LNCaP clone FGC (cell line): Measurements from ENCODE around the gene STXBP2.

Source experiments
- DNase-seq: peaks from one replicate; pipeline ENCODE4 v3.0.0-alpha.2; 2011; ENCODE audit warnings: low read depth
- H3K4me3 ChIP-seq: 2 replicates; pipeline ENCODE4 v1.5.1; 2011; ENCODE audit warnings: mild to moderate bottlenecking, low read depth, low read length, control low read depth
- TF ChIP-seq, protein P1 (sequence below): IDR thresholded peaks from 2 replicates; pipeline ENCODE4 v1.5.1; 2012; ENCODE audit warnings: mild to moderate bottlenecking; ENCODE audit not compliant: control insufficient read depth, insufficient read depth; ENCODE audit errors: extremely low read depth

The STXBP2 gene

GRCh38 chr19:7647156-7647555, 10.2 kb downstream of the STXBP2 start:
- DNase-seq, result no peak
- TF ChIP-seq, protein P1, sequence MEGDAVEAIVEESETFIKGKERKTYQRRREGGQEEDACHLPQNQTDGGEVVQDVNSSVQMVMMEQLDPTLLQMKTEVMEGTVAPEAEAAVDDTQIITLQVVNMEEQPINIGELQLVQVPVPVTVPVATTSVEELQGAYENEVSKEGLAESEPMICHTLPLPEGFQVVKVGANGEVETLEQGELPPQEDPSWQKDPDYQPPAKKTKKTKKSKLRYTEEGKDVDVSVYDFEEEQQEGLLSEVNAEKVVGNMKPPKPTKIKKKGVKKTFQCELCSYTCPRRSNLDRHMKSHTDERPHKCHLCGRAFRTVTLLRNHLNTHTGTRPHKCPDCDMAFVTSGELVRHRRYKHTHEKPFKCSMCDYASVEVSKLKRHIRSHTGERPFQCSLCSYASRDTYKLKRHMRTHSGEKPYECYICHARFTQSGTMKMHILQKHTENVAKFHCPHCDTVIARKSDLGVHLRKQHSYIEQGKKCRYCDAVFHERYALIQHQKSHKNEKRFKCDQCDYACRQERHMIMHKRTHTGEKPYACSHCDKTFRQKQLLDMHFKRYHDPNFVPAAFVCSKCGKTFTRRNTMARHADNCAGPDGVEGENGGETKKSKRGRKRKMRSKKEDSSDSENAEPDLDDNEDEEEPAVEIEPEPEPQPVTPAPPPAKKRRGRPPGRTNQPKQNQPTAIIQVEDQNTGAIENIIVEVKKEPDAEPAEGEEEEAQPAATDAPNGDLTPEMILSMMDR, result no peak
- H3K4me3 ChIP-seq, result no peak overlapping the region

DNA sequence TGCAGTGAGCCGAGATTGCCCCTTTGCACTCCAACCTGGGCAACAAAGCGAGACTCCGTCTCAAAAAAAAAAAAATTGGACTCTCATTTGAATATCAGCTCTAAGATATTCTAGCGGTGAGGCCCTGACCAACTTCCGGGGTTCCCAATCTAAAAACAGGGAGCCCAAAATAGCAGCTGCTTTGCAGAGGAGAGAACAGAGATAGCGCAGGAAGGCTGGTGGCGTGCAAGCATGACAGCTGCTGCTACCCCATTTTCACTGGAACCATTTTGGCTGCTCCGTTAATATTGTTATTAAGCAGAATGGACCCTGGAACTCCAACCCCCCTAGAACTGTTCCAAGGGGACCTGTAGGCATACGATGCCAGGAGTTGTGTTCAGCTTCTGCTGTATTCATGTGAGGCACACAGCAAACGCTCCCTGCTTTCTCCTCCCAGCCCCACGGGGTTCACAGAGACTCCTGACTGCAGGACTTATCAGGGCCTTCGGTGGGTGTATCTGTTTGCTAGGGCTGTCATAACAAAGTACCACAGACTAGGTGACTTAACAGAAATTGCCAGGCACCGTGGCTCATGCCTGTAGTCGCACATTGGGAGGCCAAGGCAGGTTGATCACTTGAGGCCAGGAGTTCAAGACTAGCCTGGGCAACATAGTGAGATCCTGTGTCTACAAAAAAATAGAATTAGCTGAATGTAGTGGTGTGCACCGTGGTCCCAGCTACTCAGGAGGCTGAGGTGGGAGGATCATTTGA, 11.5 kb downstream of the STXBP2 start:
- DNase-seq, result no peak
- H3K4me3 ChIP-seq, result no peak overlapping the region
- TF ChIP-seq, protein P1, result no peak

DNA sequence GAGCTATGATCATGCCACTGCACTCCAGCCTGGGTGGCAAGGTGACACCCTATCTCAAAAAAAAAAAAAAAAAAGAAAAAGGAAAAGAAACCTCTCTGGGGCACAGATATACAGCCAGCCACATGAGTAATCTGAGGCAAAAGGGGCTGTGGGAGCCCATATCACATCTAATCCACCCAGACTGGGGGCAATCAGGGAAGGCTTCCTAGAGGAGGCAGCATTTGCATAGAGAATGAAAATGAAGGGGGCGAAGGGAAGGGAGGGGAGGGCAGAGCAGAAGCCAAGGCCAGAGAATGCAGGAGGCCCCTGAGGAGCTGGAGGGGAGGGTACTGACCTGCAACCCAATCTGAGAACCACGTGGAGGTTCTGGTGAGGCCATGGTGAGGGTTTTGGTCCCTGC, 13.2 kb downstream of the STXBP2 start:
- no peak for DNase-seq
- H3K4me3 ChIP-seq, result no peak overlapping the region
- TF ChIP-seq, protein P1, result no peak

GRCh38 chr19:7652061-7652641, 15.2 kb downstream of the STXBP2 start:
- DNase-seq, result peak; percentile 86
- TF ChIP-seq, protein P1, result peak; percentile 75
- H3K4me3 ChIP-seq, result peak overlapping the region; percentile 35

GRCh38 chr19:7654401-7654800, 17.5 kb downstream of the STXBP2 start:
- DNase-seq, result no peak
- no peak overlapping the region for H3K4me3 ChIP-seq
- TF ChIP-seq, protein P1, result no peak

- TF ChIP-seq, protein P1, result no peak
- H3K4me3 ChIP-seq, result no peak overlapping the region
- DNase-seq, result no peak
Measured at GRCh38 chr19:7655581-7655980, 18.7 kb downstream of the STXBP2 start.
